Measurements from ENCODE around the gene SARDH.

SARDH gene

DNA sequence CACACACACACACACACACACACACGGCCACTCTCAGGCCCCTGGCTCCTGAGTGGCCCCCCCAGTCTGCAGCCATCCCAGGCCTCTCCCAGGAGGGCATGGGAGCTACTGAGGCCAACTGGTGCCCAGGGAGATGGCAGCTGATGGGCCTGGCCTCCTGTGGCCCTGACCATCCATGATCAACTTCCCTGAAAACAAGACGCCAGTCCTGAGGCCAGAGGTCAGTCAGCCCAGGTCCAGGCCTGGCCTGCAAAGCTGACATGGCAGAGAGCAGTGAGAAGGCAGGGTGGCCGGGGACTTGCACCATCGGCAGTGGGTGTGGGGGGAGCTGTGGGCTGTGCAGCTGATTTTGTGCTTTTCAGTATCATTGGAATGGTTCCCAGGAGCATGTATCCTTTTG, 47.0 kb downstream of the SARDH start:
- TF ChIP-seq, protein P1, sequence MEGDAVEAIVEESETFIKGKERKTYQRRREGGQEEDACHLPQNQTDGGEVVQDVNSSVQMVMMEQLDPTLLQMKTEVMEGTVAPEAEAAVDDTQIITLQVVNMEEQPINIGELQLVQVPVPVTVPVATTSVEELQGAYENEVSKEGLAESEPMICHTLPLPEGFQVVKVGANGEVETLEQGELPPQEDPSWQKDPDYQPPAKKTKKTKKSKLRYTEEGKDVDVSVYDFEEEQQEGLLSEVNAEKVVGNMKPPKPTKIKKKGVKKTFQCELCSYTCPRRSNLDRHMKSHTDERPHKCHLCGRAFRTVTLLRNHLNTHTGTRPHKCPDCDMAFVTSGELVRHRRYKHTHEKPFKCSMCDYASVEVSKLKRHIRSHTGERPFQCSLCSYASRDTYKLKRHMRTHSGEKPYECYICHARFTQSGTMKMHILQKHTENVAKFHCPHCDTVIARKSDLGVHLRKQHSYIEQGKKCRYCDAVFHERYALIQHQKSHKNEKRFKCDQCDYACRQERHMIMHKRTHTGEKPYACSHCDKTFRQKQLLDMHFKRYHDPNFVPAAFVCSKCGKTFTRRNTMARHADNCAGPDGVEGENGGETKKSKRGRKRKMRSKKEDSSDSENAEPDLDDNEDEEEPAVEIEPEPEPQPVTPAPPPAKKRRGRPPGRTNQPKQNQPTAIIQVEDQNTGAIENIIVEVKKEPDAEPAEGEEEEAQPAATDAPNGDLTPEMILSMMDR (IDR thresholded peaks at IDR 0.05; ENCODE audit: low read depth, low read length, missing control alignments), result no peak
- DNase-seq (ENCODE audit: extremely low read depth, low read depth), result no peak
- H3K4me3 ChIP-seq (replicated peaks; ENCODE audit: low read depth, low read length), result no peak overlapping the region

DNA sequence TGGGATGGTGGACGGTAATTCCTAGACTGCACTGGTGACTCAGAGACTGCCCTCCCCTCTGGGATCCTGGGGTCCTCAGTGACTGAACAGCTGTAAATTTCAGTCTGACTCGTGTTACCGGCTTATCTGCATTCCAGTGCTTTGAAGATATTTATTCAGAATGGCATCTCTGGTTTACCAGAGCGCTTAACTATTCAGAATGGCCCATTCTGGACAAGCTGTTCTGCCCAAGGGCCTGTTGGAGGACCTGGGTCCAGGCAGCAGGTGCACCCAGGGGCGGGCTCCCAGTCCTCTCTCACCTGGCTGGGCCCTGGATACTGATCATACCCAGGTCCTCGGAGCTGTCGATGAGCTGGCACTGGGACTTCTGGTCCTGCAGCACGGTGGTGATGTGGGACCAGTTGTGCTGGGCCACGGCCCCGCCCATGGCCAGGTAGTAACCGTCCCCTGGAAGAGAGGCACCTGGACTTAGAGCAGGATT, 48.0 kb downstream of the SARDH start:
- TF ChIP-seq, protein P1 (IDR thresholded peaks at IDR 0.05; ENCODE audit: low read depth, low read length, missing control alignments), result no peak
- no peak for DNase-seq (ENCODE audit: extremely low read depth, low read depth)
- H3K4me3 ChIP-seq (replicated peaks; ENCODE audit: low read depth, low read length), result no peak overlapping the region

DNA sequence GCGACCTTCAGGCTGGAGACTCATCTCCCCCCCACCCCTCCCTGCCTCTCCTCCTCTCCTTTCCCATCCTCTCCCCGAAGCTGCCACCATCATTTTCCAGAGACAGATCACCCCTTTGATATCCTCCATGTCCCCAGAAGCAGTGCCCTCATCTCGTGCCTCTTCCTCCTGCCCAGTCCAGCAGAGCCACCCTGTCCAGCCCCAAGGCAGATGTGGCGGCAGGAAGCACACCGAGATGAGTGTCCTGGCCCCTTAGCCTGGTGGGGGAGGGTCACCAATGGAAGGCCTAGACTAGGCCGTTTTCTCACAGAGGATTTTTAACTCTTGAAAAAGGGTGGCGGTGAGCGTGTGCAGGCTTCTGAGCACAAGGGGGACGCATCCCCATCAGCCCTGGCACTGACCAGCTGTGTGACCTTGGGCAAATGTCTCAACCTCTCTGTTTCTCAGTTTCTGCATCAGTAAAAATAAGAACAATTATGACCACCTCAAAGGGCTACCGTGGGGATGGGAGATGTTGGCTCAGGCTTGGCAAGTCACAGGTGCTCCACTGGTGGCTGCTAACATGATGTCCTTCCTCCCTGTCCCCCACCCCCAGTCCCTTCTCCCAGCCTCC, 48.9 kb downstream of the SARDH start:
- DNase-seq (ENCODE audit: extremely low read depth, low read depth), result no peak
- TF ChIP-seq, protein P1 (IDR thresholded peaks at IDR 0.05; ENCODE audit: low read depth, low read length, missing control alignments), result no peak
- no peak overlapping the region for H3K4me3 ChIP-seq (replicated peaks; ENCODE audit: low read depth, low read length)

DNA sequence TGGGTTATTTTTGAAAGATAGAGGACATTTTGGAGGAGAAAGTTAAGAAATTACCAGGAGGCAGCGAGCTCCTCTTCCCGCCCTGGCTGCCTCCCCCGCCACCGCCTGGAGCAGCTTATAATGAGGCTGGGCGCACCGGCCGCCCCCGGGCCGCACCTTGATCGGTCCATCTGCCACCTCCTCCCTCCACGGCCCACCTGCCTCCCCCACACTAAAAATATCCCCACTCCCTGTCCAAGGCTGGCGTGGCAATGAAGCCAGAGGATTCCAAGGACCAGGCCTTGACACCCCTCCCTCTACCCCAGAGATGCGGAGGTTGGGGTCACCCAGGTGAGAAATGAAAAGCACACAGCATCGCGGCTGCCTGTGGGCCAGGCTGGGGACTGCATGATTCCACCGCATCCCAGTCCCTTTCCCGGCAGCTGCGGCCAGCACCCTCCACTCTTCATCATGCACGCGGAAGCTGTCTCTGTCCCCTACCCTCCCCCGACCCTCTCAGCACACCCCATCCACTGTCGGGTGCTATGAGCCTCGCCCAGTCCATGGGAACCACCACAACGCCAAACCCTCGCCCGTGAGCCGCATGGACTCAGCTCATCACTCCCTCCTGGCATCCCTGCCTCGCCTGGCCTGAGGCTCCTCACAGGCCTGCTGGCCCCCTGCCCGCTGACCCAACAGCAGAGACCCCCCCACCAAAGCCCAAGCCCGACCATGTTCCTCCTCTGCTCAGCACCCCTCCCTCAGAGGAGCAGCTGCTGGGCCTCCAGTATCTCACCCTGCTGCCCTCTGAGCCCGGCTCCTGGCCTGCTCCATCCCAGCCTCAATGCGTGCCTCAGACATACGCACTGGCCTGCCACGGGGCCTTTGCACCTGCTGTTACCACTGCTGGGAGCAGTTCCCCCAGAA, 50.0 kb downstream of the SARDH start:
- TF ChIP-seq, protein P1 (IDR thresholded peaks at IDR 0.05; ENCODE audit: low read depth, low read length, missing control alignments), result no peak
- no peak overlapping the region for H3K4me3 ChIP-seq (replicated peaks; ENCODE audit: low read depth, low read length)
- no peak for DNase-seq (ENCODE audit: extremely low read depth, low read depth)

DNA sequence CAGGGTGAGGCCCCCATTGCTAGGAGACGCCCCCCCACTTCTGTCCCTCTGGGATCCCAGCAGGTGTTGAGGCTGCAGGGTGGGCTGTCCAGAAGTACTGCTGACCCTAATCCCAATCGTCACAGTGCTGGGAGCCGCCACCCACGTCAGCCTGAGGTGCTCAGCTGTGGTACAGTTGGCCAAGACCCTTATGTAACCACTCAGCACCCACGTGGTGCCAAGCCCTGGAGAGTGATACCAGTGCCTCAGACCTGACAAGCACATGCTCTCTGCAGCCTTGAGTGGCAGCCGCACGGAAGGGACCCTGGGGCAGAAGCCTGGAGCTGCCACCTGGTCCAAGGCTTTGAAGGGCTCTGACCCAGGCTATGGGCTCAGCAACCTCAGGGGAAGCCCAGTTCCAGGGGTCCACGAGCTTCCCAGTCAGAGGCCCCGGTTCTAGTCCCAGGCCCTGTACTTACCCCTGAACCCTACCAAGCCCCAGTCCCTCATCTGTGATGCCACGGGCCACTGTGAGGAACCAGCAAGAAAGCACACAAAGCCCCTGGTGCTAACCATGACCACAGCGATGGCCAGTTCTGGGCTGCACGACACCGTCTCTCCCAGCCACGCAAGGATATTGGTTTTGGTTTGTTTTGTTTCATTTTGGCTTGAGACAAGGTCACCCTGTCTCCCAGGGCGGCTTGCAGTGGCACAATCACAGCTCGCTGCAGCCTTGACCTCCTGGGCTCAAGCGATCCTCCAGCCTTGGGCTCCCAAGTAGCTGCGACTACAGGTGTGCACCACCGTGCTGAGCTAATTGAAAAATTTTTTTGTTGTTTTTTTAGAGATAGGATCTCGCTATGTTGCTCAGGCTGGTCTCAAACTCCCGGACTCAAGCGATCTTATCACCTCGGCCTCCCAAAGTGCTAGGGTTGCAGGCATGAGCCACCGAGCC, 51.2 kb downstream of the SARDH start:
- DNase-seq (ENCODE audit: extremely low read depth, low read depth), result no peak
- TF ChIP-seq, protein P1 (IDR thresholded peaks at IDR 0.05; ENCODE audit: low read depth, low read length, missing control alignments), result no peak
- H3K4me3 ChIP-seq (replicated peaks; ENCODE audit: low read depth, low read length), result no peak overlapping the region

All from HFF-Myc (cell line).